GM18519 (cell line): ENCODE measurements around the gene IL6R.

Experiments used
- ATAC-seq: cut with Tn5 transposase; IDR thresholded peaks from one replicate; pipeline ENCODE4 v1.9.1; 2021; ENCODE audit warnings: mild to moderate bottlenecking, moderate library complexity; ENCODE audit not compliant: unreplicated experiment, low FRiP score

The IL6R gene

DNA sequence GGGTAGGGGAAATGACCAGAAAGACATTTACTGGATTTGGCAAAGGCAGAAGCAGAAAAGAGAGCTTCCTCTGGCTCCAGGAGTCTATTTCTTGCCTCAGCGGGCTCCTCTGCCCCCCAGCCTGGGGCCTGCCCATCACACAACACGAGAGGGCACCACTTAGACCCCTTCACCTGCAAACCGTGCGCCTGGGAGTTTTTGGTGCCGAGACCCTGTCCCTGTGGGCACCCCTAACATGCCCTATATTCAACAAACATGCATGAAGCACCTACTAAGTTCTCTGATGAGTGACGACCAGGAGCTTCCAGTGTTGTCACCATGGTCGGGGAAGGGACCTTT, 18.8 kb downstream of the IL6R start:
- ATAC-seq: no peak

DNA sequence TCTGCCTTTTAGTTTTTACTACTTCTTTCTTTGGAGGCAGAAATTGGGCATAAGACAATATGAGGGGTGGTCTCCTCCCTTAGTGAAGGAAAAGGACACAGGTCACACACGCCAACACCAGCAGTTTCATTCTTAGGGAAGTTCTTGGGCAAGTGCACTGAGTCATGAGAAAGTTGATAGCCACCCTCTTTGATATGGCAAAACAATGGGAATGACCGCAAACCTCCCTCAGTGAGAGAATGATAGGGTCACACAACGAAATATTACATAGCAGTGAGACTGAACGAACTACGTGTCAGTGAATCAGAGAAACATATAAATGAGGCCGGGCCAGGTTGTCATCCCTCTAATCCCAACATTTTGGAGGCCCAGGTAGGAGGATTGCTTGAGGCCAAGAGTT, 20.0 kb downstream of the IL6R start:
- ATAC-seq: no peak

DNA sequence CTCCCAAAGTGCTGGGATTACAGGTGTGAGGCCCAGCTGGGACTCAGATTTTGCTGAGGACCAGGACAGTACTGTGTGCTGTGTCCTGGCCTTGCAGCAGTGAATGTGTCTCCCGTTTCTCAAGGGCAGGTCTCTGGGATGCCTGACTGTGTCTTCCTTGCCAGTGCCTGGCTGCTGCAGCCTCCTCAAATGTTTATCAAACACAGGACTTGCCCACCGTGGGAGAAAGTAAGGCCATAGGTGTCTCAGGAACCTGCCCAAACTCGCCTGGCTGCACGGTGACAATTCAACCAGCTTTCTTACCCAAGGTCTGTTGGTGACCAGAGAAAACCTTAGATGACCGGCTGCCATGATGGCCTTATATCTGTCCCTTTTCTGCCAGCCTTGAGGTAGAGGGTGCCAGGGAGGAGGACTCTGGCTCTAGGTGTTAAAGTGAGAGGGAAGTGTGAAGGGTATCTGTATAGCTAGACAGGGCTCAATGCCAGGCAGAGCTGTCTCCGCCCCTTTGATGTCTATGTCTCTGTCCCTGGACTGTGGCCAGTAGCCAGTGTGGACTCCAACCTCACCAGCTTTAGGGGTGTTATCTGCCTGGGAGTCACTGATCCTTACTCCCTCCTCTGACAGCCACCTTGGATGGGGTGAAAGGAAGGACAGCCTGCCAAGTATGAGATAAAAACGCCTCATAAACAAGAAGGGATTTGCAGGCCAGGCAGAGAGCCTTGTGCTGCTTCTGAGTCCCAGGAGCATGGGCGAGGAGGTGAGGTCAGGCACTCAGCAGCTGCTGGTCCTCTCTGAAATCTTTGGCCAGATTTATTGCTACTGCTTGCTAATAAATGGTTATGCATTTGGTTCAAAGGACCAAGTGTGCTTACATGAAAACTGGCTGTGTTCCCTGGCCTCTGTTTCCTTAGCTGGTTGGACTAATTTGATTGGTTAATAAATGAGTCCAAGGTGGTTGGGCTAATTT, 22.3 kb downstream of the IL6R start:
- ATAC-seq: no peak

DNA sequence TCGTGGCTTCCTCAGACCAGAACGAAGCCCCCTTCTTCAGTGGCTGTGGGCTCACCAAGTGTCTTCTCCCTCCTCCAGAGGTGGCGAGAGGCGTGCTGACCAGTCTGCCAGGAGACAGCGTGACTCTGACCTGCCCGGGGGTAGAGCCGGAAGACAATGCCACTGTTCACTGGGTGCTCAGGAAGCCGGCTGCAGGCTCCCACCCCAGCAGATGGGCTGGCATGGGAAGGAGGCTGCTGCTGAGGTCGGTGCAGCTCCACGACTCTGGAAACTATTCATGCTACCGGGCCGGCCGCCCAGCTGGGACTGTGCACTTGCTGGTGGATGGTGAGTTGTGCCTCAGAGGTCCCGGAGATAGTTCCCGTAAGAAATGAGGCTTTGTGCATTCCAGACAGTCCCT, 24.0 kb downstream of the IL6R start:
- ATAC-seq: no peak

DNA sequence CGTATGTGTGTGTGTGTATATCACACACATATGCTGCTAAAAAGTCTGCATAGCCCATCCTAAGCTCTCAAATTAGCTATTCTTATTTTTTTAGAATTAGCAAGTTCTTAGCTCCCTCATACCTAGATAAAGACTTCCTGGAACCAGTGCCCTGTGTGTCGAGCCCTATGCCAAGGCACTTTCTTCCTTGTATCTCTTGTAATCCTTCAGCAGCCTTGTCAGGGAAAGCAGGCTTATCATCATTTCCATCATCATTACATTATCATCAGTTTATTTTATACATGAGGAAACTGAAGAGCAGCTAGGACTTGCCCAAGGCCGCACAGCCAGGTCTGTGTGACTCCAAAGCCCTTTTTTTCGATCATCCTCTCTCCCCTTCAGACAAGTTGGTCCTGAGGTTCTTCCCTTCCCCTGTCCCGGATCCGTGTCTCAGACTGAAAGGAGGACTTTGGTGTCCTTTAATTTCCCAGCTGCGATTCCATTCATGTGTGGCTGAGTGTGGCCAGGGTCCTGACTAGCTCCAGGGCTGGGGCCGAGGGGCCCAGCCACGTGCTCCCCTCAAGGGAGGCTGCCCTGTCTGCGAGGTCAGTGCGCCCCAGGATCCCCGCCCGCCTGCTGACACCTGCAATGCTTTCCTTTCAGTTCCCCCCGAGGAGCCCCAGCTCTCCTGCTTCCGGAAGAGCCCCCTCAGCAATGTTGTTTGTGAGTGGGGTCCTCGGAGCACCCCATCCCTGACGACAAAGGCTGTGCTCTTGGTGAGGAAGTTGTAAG, 24.9 kb downstream of the IL6R start:
- no peak for ATAC-seq

DNA sequence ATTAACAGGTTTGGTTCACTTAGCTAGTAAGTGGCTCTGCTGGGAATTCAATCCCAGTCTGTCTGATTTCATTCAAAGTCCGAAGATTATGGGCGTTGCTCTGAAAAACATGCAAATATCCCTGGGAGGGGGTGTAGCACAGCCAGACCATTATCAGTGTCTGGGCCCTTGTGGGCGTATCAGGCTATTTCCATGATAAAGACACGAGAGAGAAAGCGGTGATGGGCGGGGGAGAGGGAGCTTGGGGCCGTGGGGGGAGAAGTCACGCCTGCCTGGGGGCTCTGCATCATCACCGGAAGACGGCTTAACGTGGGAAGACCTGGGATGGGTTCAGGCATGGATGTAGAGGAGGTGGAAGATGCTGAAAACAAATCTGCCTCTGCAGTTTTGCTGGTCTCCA, 25.8 kb downstream of the IL6R start:
- no peak for ATAC-seq

DNA sequence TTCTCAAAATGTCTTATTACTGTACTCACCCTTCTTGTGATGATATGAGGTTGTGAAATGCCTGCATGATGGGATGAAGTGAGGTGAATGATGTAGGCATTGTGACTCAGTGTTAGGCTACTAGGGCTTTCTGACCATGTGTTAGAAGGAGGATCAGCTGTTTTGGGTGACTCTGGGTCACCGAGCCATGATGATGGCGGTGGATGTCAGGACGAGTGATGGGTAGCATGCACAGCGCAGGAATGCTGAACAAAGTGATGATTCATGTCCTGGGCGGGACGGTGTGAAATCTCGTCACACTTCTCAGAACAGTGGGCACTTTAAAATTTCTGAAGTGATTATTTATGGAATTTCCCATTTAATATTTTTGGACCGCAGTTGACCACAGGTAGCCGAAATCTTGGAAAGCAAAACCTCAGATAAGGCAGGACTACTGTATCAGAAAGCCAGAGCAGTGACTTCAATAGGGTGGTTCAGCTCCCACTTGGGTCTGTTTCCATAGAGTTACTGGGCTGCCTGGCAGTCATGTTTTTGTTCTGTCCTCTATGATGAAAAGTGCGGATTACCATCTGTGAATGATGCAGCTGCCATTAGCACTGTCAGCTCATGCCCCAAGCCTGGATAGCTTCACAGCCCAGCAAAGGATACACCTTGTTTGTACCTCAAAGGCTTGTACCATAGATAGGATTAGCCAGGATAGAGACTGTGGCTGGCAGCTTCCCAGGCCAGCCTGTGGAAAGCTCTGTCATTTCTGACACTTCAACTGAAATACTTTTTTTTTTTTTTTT, 26.6 kb downstream of the IL6R start:
- ATAC-seq: no peak

DNA sequence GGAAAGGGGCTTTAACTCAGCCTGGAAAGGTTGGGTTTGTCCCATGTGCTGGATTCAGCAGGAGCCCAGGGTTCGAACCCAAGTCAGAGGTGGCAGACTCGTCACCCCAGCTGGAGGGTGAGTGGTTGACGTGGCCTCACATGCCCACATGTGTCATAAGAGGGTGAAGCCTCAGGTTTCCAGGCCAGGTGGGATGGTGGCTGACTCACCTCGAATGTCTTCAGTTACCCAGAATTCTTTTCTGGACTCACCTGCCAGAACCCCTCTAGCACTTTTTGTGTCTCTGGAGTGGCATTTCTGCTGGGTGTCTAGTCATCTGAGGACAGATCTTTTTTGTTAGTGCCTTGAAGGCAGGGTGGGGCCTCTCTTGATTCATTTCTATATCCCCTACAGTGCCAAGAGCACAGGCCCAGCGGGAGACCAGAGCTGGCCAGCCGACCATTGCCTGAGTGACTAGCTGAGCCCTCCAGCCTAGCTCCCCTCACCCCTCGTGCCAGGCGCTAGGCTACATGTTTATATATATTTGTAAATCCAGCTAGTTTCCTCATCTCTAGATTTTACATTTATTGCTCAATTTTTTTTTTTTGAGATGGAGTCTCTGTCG, 28.1 kb downstream of the IL6R start:
- no peak for ATAC-seq

DNA sequence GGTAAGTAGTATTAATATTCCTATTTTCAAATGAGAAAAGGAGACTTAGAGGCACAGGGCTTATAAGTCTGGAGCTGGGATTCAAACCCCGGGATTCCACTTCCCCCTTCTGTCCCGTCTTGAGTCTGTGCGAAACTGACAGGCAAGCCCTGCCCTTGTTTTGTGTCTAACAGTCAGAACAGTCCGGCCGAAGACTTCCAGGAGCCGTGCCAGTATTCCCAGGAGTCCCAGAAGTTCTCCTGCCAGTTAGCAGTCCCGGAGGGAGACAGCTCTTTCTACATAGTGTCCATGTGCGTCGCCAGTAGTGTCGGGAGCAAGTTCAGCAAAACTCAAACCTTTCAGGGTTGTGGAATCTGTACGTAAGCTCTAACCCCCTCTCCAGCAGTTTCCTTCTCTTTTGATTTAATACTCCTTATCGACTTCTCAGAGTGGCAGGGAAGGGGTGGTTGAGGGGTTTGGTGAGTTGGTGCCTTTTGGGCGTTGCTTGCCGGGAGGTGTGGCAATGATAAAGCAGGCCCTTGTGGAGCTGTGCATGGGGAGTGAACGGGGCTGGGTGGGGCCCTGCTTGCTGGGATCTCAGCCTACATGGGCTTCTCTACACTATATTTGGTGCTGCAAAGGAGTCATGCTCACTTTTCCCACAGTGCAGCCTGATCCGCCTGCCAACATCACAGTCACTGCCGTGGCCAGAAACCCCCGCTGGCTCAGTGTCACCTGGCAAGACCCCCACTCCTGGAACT, 29.4 kb downstream of the IL6R start:
- ATAC-seq: no peak

DNA sequence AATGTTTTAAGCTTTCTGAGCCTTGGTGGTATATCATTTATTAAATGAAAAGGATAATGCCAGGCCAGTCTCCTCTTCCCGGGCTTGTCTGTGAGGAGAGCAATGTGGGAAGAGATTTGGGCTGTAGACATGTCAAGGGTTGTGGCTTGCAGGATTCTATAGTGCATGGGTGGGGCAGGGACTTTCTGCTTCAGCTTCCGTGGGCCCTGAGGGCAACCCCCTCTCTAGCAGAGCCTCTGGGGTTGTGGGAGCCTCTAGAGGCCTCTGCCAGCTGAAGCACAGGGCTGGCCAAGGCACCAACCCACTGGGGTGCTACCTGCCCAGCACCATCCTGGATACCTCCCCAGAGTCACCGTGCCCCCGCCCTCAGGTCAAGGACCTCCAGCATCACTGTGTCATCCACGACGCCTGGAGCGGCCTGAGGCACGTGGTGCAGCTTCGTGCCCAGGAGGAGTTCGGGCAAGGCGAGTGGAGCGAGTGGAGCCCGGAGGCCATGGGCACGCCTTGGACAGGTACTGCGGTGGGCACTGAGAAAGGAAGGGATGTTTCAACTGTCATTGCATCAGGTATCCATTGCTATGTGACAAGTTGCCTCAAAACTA, 30.6 kb downstream of the IL6R start:
- ATAC-seq: no peak

DNA sequence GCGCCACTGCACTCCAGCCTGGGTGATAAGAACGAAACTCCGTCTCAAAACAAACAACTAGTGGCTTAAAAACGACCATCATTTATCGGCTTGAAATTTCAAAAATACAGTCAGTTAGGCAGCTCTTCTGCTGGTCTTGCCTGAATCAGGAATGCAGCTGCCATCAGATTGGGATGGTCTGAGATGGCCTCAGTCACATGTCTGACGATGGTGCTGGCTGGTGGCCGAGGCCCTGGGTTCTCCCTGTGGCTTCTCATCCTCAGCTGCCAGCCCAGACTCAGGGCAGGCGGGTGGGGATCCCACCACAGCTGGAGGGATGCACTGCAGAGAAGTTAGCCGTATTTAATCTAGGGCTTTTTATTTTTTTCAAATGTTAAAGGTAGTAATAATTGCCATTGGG, 31.3 kb downstream of the IL6R start:
- ATAC-seq: no peak

DNA sequence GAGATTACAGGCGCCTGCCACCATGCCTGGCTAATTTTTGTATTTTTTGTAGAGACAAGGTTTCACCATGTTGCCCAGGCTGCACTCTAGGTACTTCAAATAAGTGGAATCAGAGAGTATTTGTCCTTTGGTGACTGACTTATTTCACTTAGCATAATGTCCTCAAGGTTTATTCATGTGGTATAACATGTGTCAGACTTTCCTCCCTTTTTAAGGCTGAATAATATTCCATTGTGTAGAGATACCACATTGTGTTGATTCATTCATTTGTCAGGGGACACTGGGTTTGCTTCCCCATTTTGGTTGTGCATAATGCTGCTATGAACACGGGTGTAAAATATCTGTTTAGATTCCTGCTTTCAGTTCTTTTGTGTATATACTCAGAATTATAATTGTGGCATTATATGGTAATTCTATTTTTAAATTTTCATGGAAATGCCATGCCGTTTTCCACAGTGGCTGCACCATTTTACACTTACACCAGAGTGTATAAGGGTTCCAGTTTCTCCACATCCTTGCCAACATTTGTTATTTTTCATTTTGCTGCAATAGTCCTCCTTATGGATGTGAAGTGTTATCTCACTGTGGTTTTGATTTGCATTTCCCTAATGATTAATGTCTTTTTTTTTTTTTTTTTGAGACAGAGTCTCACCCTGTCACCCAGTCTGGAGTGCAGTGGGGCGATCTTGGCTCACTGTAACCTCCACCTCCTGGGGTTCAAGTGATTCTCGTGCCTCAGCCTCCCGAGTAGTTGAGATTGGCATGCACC, 35.1 kb downstream of the IL6R start:
- ATAC-seq: no peak

DNA sequence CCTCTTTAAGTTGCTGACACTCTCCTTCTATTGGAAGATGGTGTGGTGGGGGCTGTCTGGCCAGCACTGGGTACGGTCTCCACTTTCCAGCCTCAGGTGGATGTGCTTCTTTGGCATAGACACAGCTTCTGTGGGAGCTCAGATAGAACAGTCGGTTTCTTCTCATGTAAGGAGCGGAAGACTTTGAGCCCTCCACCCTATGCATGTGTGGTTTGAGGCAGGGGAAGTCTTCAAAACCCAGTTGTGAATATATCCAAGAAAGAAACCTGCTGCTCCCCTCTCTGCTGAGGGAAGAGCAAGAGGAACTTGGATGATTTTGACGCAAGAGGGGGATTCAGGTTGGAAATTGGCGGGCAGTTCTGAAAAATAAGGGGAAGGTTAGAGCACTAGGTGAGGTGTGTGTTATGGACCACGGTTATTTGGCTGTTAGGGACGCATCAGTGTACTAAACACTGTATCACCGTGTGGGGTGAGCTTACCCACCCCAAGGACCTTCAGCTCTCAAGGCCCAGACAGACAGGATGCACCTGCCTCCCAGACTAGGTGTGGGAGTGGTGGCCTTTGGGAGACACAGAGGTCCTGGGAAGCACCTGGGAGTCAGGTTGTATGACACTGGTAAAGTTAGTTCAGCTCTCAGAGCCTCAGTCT, 36.2 kb downstream of the IL6R start:
- ATAC-seq: no peak

DNA sequence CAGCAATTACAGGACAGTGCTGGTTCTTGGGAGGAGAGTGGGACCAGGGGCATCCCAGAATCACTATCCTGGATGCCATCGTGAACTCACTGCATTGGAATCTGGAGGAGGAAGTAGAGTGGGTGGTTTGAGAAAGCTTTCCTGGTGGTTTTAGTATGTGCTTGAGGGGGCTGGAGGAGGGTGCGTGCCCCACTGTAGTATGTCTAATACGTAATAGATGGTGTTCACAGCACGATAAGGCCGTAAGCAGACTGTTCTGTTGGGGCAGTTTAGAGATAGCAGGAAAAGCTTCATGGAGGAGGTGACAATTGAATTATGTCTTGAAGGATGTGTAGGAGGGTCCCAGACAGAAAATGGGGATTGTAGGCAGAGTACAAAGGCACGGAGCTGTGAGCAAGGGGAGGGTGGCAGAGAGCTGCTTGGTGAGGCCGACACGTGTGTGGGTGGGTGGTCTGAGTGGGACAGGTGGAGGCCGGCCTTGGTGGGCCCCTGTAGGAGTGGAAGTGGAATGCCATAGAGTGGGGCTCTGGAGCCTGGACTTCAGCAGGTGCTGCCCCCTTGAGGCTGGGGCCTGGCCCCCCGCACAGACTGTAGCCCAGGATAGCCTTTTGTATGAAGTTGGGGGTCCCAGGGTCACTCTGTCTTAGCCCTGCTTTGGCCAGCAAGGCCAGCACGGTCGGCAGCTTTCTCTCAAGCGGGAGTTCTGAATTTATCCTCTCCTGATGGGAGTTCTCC, 37.0 kb downstream of the IL6R start:
- no peak for ATAC-seq

DNA sequence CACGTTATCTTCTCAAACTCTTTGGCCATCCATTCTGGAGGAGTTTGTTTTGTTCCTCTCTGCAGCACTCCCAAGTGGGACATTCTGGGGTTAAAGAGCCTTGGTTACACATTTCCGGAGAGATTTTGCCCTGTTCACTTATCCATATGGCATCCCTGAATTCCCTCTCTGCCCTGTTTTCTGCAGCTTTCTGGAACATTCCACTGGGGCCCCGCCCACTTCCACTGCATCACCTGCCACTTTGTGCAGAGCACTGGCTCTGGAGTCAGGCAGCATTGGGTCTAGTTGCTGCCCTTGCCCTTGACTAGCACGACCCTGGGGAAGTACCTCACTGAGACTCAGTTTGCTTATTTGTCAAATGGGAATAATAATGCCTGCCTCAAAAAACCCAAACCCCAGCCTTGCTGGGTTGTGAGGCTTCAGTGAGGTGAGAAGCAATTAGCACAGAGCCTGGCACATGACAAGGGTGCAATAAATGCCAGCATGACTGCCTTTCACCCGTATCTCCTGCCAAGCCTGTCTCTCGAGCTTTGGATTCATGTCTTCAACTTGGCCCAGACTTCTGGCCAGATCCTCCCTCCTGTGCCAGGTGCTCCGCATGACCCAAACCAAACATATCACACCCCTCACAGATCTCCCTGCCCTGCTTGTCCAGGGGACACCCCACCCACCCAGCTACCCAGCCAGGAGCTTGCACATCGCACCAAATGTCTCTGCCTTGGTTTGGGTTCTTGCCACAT, 38.3 kb downstream of the IL6R start:
- no peak for ATAC-seq

DNA sequence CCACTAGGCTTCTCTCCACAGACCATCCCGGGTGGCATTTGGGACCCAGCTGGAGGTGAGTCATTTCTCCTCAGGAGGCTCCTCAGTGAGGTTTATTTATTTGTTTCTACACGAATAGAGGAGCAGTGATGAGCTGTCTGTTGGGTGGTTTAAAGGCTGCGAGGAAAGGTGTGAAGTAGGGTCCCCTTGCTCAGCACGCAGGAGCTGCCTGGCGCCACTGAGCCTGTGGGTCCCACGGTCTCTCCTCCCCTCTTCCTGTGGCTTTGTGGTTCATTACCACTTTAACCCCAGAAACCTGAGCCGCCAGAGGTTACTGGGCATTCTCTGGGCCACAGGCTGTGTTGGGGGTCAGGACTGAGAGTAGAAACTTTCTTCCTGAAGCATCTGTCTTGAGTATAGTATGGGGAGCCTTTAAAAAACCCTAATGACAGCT, 39.9 kb downstream of the IL6R start:
- no peak for ATAC-seq

DNA sequence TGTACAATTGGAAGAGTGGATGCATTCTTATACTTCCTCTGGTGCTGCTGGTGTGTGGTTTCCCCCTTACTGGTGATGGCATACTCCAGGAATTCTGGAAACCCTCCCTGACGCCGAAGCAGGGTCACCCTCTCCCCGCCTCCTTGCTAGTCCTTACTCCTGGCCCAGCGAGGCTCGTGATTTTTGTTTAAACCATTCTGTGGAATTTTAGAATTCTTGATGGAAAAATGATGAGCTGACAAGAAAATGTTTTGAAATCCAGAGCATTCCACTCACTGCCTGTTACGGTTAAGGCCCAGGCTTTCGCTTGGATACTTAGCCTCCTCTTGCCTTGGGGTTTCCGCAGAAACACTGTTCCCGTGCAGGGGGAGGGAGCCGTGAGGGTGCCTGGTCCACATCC, 41.1 kb downstream of the IL6R start:
- no peak for ATAC-seq
